ENCODE results near the gene ZAR1L.

DNA sequence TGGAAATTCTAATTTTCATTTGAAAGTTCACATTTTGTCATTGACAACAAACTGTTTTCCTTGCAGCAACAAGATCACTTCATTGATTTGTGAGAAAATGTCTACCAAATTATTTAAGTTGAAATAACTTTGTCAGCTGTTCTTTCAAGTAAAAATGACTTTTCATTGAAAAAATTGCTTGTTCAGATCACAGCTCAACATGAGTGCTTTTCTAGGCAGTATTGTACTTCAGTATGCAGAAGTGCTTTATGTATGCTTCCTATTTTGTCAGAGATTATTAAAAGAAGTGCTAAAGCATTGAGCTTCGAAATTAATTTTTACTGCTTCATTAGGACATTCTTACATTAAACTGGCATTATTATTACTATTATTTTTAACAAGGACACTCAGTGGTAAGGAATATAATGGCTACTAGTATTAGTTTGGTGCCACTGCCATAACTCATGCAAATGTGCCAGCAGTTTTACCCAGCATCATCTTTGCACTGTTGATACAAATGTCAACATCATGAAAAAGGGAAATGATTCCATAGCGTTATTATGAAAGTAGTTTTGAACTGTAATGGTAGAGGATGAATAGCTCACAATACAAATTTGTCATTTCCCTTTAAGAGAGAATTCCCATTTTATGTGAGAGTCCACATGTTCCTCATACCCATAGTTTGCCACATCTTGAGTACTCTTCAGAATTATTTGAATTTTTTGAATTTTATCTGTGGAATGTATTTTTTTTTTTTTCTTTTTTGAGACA is 2.7 kb upstream of the ZAR1L start:
- TF ChIP-seq, protein P1, sequence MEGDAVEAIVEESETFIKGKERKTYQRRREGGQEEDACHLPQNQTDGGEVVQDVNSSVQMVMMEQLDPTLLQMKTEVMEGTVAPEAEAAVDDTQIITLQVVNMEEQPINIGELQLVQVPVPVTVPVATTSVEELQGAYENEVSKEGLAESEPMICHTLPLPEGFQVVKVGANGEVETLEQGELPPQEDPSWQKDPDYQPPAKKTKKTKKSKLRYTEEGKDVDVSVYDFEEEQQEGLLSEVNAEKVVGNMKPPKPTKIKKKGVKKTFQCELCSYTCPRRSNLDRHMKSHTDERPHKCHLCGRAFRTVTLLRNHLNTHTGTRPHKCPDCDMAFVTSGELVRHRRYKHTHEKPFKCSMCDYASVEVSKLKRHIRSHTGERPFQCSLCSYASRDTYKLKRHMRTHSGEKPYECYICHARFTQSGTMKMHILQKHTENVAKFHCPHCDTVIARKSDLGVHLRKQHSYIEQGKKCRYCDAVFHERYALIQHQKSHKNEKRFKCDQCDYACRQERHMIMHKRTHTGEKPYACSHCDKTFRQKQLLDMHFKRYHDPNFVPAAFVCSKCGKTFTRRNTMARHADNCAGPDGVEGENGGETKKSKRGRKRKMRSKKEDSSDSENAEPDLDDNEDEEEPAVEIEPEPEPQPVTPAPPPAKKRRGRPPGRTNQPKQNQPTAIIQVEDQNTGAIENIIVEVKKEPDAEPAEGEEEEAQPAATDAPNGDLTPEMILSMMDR (conservative IDR thresholded peaks at IDR 0.05; ENCODE audit: low read depth in 2 of 2): no peak
- TF ChIP-seq ETS1 (IDR thresholded peaks at IDR 0.05) (no peak), POLR2AphosphoS5 (IDR thresholded peaks at IDR 0.05; ENCODE audit: low read depth) (no peak), STAT1 (IDR thresholded peaks at IDR 0.05; ENCODE audit: unreplicated experiment) (no peak), NANOG (IDR thresholded peaks at IDR 0.05; ENCODE audit: borderline replicate concordance) (no peak), ZNF114 (CRISPR knock-in tag; IDR thresholded peaks at IDR 0.05) (no peak), EZH2 (IDR thresholded peaks at IDR 0.05; ENCODE audit: low read depth, unreplicated experiment) (no peak), EZH2phosphoT487 (IDR thresholded peaks at IDR 0.05; ENCODE audit: unreplicated experiment) (no peak), JUNB (IDR thresholded peaks at IDR 0.05; ENCODE audit: unreplicated experiment) (no peak), CREB1 (CRISPR knock-in tag; IDR thresholded peaks at IDR 0.05; ENCODE audit: low read depth) (no peak), ZNF331 (CRISPR knock-in tag; IDR thresholded peaks at IDR 0.05; ENCODE audit: low read depth) (no peak)
- TF ChIP-seq, protein P2, sequence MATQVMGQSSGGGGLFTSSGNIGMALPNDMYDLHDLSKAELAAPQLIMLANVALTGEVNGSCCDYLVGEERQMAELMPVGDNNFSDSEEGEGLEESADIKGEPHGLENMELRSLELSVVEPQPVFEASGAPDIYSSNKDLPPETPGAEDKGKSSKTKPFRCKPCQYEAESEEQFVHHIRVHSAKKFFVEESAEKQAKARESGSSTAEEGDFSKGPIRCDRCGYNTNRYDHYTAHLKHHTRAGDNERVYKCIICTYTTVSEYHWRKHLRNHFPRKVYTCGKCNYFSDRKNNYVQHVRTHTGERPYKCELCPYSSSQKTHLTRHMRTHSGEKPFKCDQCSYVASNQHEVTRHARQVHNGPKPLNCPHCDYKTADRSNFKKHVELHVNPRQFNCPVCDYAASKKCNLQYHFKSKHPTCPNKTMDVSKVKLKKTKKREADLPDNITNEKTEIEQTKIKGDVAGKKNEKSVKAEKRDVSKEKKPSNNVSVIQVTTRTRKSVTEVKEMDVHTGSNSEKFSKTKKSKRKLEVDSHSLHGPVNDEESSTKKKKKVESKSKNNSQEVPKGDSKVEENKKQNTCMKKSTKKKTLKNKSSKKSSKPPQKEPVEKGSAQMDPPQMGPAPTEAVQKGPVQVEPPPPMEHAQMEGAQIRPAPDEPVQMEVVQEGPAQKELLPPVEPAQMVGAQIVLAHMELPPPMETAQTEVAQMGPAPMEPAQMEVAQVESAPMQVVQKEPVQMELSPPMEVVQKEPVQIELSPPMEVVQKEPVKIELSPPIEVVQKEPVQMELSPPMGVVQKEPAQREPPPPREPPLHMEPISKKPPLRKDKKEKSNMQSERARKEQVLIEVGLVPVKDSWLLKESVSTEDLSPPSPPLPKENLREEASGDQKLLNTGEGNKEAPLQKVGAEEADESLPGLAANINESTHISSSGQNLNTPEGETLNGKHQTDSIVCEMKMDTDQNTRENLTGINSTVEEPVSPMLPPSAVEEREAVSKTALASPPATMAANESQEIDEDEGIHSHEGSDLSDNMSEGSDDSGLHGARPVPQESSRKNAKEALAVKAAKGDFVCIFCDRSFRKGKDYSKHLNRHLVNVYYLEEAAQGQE (IDR thresholded peaks at IDR 0.05; ENCODE audit: unreplicated experiment): no peak
- TF ChIP-seq, protein P3, sequence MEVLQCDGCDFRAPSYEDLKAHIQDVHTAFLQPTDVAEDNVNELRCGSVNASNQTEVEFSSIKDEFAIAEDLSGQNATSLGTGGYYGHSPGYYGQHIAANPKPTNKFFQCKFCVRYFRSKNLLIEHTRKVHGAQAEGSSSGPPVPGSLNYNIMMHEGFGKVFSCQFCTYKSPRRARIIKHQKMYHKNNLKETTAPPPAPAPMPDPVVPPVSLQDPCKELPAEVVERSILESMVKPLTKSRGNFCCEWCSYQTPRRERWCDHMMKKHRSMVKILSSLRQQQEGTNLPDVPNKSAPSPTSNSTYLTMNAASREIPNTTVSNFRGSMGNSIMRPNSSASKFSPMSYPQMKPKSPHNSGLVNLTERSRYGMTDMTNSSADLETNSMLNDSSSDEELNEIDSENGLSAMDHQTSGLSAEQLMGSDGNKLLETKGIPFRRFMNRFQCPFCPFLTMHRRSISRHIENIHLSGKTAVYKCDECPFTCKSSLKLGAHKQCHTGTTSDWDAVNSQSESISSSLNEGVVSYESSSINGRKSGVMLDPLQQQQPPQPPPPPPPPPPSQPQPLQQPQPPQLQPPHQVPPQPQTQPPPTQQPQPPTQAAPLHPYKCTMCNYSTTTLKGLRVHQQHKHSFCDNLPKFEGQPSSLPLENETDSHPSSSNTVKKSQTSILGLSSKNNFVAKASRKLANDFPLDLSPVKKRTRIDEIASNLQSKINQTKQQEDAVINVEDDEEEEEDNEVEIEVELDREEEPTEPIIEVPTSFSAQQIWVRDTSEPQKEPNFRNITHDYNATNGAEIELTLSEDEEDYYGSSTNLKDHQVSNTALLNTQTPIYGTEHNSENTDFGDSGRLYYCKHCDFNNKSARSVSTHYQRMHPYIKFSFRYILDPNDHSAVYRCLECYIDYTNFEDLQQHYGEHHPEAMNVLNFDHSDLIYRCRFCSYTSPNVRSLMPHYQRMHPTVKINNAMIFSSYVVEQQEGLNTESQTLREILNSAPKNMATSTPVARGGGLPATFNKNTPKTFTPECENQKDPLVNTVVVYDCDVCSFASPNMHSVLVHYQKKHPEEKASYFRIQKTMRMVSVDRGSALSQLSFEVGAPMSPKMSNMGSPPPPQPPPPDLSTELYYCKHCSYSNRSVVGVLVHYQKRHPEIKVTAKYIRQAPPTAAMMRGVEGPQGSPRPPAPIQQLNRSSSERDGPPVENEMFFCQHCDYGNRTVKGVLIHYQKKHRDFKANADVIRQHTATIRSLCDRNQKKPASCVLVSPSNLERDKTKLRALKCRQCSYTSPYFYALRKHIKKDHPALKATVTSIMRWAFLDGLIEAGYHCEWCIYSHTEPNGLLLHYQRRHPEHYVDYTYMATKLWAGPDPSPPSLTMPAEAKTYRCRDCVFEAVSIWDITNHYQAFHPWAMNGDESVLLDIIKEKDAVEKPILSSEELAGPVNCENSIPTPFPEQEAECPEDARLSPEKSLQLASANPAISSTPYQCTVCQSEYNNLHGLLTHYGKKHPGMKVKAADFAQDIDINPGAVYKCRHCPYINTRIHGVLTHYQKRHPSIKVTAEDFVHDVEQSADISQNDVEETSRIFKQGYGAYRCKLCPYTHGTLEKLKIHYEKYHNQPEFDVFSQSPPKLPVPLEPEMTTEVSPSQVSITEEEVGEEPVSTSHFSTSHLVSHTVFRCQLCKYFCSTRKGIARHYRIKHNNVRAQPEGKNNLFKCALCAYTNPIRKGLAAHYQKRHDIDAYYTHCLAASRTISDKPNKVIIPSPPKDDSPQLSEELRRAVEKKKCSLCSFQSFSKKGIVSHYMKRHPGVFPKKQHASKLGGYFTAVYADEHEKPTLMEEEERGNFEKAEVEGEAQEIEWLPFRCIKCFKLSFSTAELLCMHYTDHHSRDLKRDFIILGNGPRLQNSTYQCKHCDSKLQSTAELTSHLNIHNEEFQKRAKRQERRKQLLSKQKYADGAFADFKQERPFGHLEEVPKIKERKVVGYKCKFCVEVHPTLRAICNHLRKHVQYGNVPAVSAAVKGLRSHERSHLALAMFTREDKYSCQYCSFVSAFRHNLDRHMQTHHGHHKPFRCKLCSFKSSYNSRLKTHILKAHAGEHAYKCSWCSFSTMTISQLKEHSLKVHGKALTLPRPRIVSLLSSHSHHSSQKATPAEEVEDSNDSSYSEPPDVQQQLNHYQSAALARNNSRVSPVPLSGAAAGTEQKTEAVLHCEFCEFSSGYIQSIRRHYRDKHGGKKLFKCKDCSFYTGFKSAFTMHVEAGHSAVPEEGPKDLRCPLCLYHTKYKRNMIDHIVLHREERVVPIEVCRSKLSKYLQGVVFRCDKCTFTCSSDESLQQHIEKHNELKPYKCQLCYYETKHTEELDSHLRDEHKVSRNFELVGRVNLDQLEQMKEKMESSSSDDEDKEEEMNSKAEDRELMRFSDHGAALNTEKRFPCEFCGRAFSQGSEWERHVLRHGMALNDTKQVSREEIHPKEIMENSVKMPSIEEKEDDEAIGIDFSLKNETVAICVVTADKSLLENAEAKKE (CRISPR knock-in tag; IDR thresholded peaks at IDR 0.05): no peak
